NT2/D1 (cell line): Measurements from ENCODE around the gene HSD11B1.

ENCODE experiments used
- YY1 ChIP-seq: IDR thresholded peaks from 2 replicates; pipeline ENCODE4 v1.6.1; 2011; ENCODE audit not compliant: insufficient read length, insufficient read depth
- ZNF274 ChIP-seq: IDR thresholded peaks from 2 replicates; pipeline ENCODE4 v1.6.1; 2011; ENCODE audit warnings: mild to moderate bottlenecking, low read depth, low read length

- no peak for TF ChIP-seq YY1
- TF ChIP-seq ZNF274 = no peak
These were observed 13.4 kb upstream of the HSD11B1 start for GRCh38 chr1:209691237-209691636.
